Activated T-helper 17 cell treated with anti-CD3 and anti-CD28 coated beads, Interleukin-2, amount 50 U/mL, for 72 hours (primary cell): Measurements from ENCODE around the gene LRP11. TPM values are rescaled to one million over a fixed set of nuclear protein-coding genes. Genes with fewer than 3 reads are reported as not detected.

Source experiments
- ATAC-seq: fragments of 150-1000 bp; cut with Tn5 transposase; replicated peaks from 2 replicates; pipeline ENCODE4 v1.10.0; 2021; ENCODE audit warnings: mild to moderate bottlenecking, moderate library complexity
- H3K27ac Mint-ChIP-seq: one replicate; pipeline ENCODE4 v1.8.0; 2022; ENCODE audit warnings: mixed read lengths
- H3K27me3 Mint-ChIP-seq: one replicate; pipeline ENCODE4 v1.8.0; 2022; ENCODE audit warnings: mixed read lengths
- H3K36me3 Mint-ChIP-seq: one replicate; pipeline ENCODE4 v1.8.0; 2022; ENCODE audit warnings: low read depth, mild to moderate bottlenecking, mixed read lengths
- H3K4me1 Mint-ChIP-seq: one replicate; pipeline ENCODE4 v1.8.0; 2022; ENCODE audit warnings: mixed read lengths
- H3K4me3 Mint-ChIP-seq: one replicate; pipeline ENCODE4 v1.8.0; 2022; ENCODE audit warnings: mild to moderate bottlenecking, mixed read lengths
- H3K9me3 Mint-ChIP-seq: one replicate; pipeline ENCODE4 v1.8.0; 2022; ENCODE audit warnings: mixed read lengths
- total RNA-seq, 2 donors: library from RNA; stranded (reverse); gene quantifications; one replicate each; pipeline ENCODE4 v1.2.3, GENCODE V29; 2022

Gene LRP11
- total RNA-seq, 2 donors from 2014 or later: 6.5 to 9.6 TPM

- H3K4me1 Mint-ChIP-seq: no peaks in the 10 kb centered on the region
- peaks cover 80% of the 10 kb centered on the region for H3K36me3 Mint-ChIP-seq
- no peaks in the 10 kb centered on the region for H3K9me3 Mint-ChIP-seq
- H3K27me3 Mint-ChIP-seq: no peaks in the 10 kb centered on the region
- H3K4me3 Mint-ChIP-seq: no peak overlapping the region
- ATAC-seq: no peak
- H3K27ac Mint-ChIP-seq: no peak overlapping the region
Measured at GRCh38 chr6:149779644-149779963, 84.6 kb downstream of the LRP11 start.

- H3K27ac Mint-ChIP-seq: no peak overlapping the region
Measured at GRCh38 chr6:149777624-149778023, 86.5 kb downstream of the LRP11 start.

GRCh38 chr6:149771925-149772324, 92.2 kb downstream of the LRP11 start:
- H3K27ac Mint-ChIP-seq: no peak overlapping the region

More at GRCh38 chr6:149777624-149778023, 86.5 kb downstream of the LRP11 start:
- H3K4me3 Mint-ChIP-seq: no peak overlapping the region
- no peaks in the 10 kb centered on the region for H3K27me3 Mint-ChIP-seq
- no peak for ATAC-seq
- peaks cover 82% of the 10 kb centered on the region for H3K36me3 Mint-ChIP-seq
- H3K4me1 Mint-ChIP-seq: no peaks in the 10 kb centered on the region
- H3K9me3 Mint-ChIP-seq: no peaks in the 10 kb centered on the region

GRCh38 chr6:149771185-149771584, 93.0 kb downstream of the LRP11 start:
- Mint-ChIP-seq H3K9me3 (peaks cover under 1% of the 10 kb centered on the region), H3K4me1 (peaks cover 15% of the 10 kb centered on the region), H3K4me3 (no peak overlapping the region), H3K27me3 (no peaks in the 10 kb centered on the region), H3K27ac (no peak overlapping the region), H3K36me3 (peaks cover 78% of the 10 kb centered on the region)
- no peak for ATAC-seq

More at GRCh38 chr6:149771925-149772324, 92.2 kb downstream of the LRP11 start:
- Mint-ChIP-seq H3K27me3 (no peaks in the 10 kb centered on the region), H3K4me3 (no peak overlapping the region), H3K4me1 (peaks cover 10% of the 10 kb centered on the region), H3K36me3 (peaks cover 78% of the 10 kb centered on the region), H3K9me3 (no peaks in the 10 kb centered on the region)
- no peak for ATAC-seq

- Mint-ChIP-seq H3K27ac (no peak overlapping the region), H3K4me1 (peaks cover 19% of the 10 kb centered on the region), H3K4me3 (no peak overlapping the region), H3K27me3 (no peaks in the 10 kb centered on the region), H3K9me3 (peaks cover 4% of the 10 kb centered on the region), H3K36me3 (peaks cover 77% of the 10 kb centered on the region)
- ATAC-seq: no peak
Measured at GRCh38 chr6:149769676-149770075, 94.5 kb downstream of the LRP11 start.

Other genes with a start within 250 kb of the LRP11 start
- 10 to 100 TPM; 12.3 to 18.8 TPM for gene KATNA1, start 215.6 kb downstream of the LRP11 start, total RNA-seq
- 10 to 100 TPM; 21.5 to 27.9 TPM for gene LATS1, start 146.3 kb downstream of the LRP11 start, total RNA-seq
- 10 to 100 TPM; 54.6 to 84.8 TPM for gene NUP43, start 117.8 kb downstream of the LRP11 start, total RNA-seq
- 10 to 100 TPM; 48.6 to 89.5 TPM for gene PCMT1, start 114.6 kb downstream of the LRP11 start, total RNA-seq
- 1 to 10 TPM in 1 of 2 donors, under 1 TPM in 1; 0.99 to 4.9 TPM for gene RAET1E, start 33.8 kb upstream of the LRP11 start, total RNA-seq
- gene RAET1G, start 58.8 kb upstream of the LRP11 start, total RNA-seq: not detected
- gene ULBP2, start 77.7 kb upstream of the LRP11 start, total RNA-seq: not detected
- gene ULBP1, start 99.6 kb upstream of the LRP11 start, total RNA-seq: under 1 TPM; 0.35 to 0.48 TPM
- not detected for gene RAET1L, start 161.2 kb upstream of the LRP11 start, total RNA-seq
- 1 to 10 TPM in 1 of 2 donors, not detected in 1; 1.1 TPM for gene ULBP3, start 204.8 kb upstream of the LRP11 start, total RNA-seq